ENCODE results near the gene ATP1A4. TPM values are rescaled to one million over a fixed set of nuclear protein-coding genes. Genes with fewer than 3 reads are reported as not detected.

The ATP1A4 gene
- total and polyA plus RNA-seq, 2 of the 8 experiments (the other 6 are each of a cell fraction or from before 2014, with no cell fraction given): 0.48 to 0.61 TPM

GRCh38 chr1:160177231-160177630 is 25.8 kb downstream of the ATP1A4 start:
- no peak overlapping the region for H2BK120ac ChIP-seq (replicated peaks; ENCODE audit: low read depth, low read length)
- TF ChIP-seq CEBPB (IDR thresholded peaks at IDR 0.05; ENCODE audit: low read depth, low read length): no peak
- TF ChIP-seq TAF1 (IDR thresholded peaks at IDR 0.05; ENCODE audit: low read depth, low read length): no peak
- no peak for TF ChIP-seq CREB1 (IDR thresholded peaks at IDR 0.05)
- no peak for TF ChIP-seq POU5F1 (IDR thresholded peaks at IDR 0.05; ENCODE audit: low read depth, low read length)
- no peak for TF ChIP-seq ATF3 (IDR thresholded peaks at IDR 0.05; ENCODE audit: insufficient read depth, low read depth, low read length)
- TF ChIP-seq KDM1A (IDR thresholded peaks at IDR 0.05; ENCODE audit: borderline replicate concordance, low read length): no peak
- no peak for TF ChIP-seq MAFK (IDR thresholded peaks at IDR 0.05; ENCODE audit: low read depth, low read length)
- TF ChIP-seq SIRT6 (IDR thresholded peaks at IDR 0.05; ENCODE audit: low read length): no peak
- no peak for TF ChIP-seq RFX5 (IDR thresholded peaks at IDR 0.05; ENCODE audit: borderline replicate concordance, low read depth, low read length)
- no peak for TF ChIP-seq RAD21 (IDR thresholded peaks at IDR 0.05 in 1 of 2, conservative IDR thresholded peaks at IDR 0.05 in 1 of 2; ENCODE audit: low read depth in 2 of 2, low read length in 2 of 2)
- TF ChIP-seq NRF1 (IDR thresholded peaks at IDR 0.05; ENCODE audit: low read depth, low read length): no peak
- TF ChIP-seq RXRA (IDR thresholded peaks at IDR 0.05; ENCODE audit: insufficient read depth, low read depth, low read length): no peak
- TF ChIP-seq MAX (IDR thresholded peaks at IDR 0.05): no peak
- TF ChIP-seq SAP30 (IDR thresholded peaks at IDR 0.05; ENCODE audit: insufficient read depth, insufficient replicate concordance, low read length): no peak

More at GRCh38 chr1:160177231-160177630, 25.8 kb downstream of the ATP1A4 start:
- H2BK12ac ChIP-seq (ENCODE audit: low read depth, low read length): no peak overlapping the region
- no peaks in the 10 kb centered on the region for H3K9me3 ChIP-seq (ENCODE audit: insufficient read depth in 2 of 2, low read depth in 1 of 2, low read length in 1 of 2)
- no peak overlapping the region for H3K4me2 ChIP-seq (ENCODE audit: insufficient read depth in 1 of 2, low read depth in 2 of 2, low read length in 2 of 2)
- no peak overlapping the region for H3K23ac ChIP-seq (ENCODE audit: insufficient read length)
- H2AFZ ChIP-seq (ENCODE audit: low read length): peak overlapping the region; percentile 70
- CTCF ChIA-PET (ENCODE audit: partially characterized antibody): interaction anchor here (0.8 to 1.1 kb wide), 4 partner anchors 9 to 43 kb away, joined by 3 to 6 read pairs (median 4); no protein-coding TSS in a partner anchor
- H3K23me2 ChIP-seq (ENCODE audit: low read depth, low read length): no peaks in the 10 kb centered on the region; the same call in 1 of the 2 replicates
- H3K18ac ChIP-seq (ENCODE audit: extremely low read depth, low read length): no peak overlapping the region
- peak overlapping the region; percentile 21; the same call in 1 of the 2 replicates for H2BK5ac ChIP-seq (ENCODE audit: low read depth, low read length)
- no peak overlapping the region for H2BK15ac ChIP-seq (ENCODE audit: low read length)
- no peak overlapping the region for H3K14ac ChIP-seq (ENCODE audit: insufficient read length)
- H3K56ac ChIP-seq (replicated peaks; ENCODE audit: insufficient read length, low read depth, low read length): no peak overlapping the region
- H3K27me3 ChIP-seq (replicated peaks in 1 of 4; ENCODE audit: control insufficient read depth in 3 of 4, extremely low read depth in 1 of 4, insufficient read depth in 3 of 4, low read length in 3 of 4): peaks cover 0 to 2% (median 0%) of the 10 kb centered on the region in 4 experiments; a peak in 1 of 7 replicates
- FAIRE-seq (no peak), DNase-seq (ENCODE audit: low read depth in 1 of 2, low spot score in 2 of 2) (no peak)
- no peak overlapping the region for H4K5ac ChIP-seq (ENCODE audit: insufficient read length, low read depth, low read length)
- H3K79me1 ChIP-seq (ENCODE audit: low read depth, low read length): no peaks in the 10 kb centered on the region
- H4K20me1 ChIP-seq (replicated peaks in 1 of 2; ENCODE audit: control insufficient read depth in 1 of 2, insufficient read depth in 2 of 2, low read length in 2 of 2): no peaks in the 10 kb centered on the region
- no peak overlapping the region for H3K9ac ChIP-seq (replicated peaks in 1 of 4; ENCODE audit: extremely low read depth in 1 of 4, low read depth in 3 of 4, low read length in 3 of 4)
- no peak overlapping the region for H2BK20ac ChIP-seq (ENCODE audit: low read length)
- H3K27ac ChIP-seq (ENCODE audit: low read depth, low read length): no peak overlapping the region
- 93% methylated on average over 2 of the region's 2 CpGs; no CpG with 5 or more reads in 1 of the 2 experiments for WGBS, 2 experiments (ENCODE audit: extremely low coverage in 1 of 2, insufficient coverage in 1 of 2, insufficient read length in 1 of 2, insufficient replicate concordance in 2 of 2, low coverage in 1 of 2, low lambda C conversion rate in 2 of 2, missing lambda C conversion rate in 1 of 2)
- no peak overlapping the region for H3K4ac ChIP-seq (replicated peaks; ENCODE audit: insufficient read length, low read depth, low read length)
- no peak overlapping the region for H2AK5ac ChIP-seq (ENCODE audit: low read depth, low read length)
- POLR2A ChIA-PET (ENCODE audit: partially characterized antibody): interaction anchor here (0.9 to 1.6 kb wide), 3 partner anchors 15 to 29 kb away, joined by 3 read pairs; no protein-coding TSS in a partner anchor
- H3K36me3 ChIP-seq (ENCODE audit: control insufficient read depth in 2 of 4, insufficient read depth in 4 of 4, low read length in 3 of 4): no peaks in the 10 kb centered on the region
- H4K8ac ChIP-seq (ENCODE audit: extremely low read depth, insufficient read depth, low read length): no peak overlapping the region
- no peak overlapping the region for H3K4me3 ChIP-seq (ENCODE audit: extremely low read depth in 1 of 4, insufficient read depth in 2 of 4, low read depth in 3 of 4, low read length in 4 of 4)
- peaks cover 0 to 11% (median 3%) of the 10 kb centered on the region in 4 experiments; a peak in 6 of 7 replicates for H3K4me1 ChIP-seq (replicated peaks in 1 of 4; ENCODE audit: control insufficient read depth in 3 of 4, insufficient read depth in 4 of 4, low read length in 3 of 4)
- H4K91ac ChIP-seq (replicated peaks; ENCODE audit: insufficient read length, low read length): no peak overlapping the region
- no peaks in the 10 kb centered on the region for H3K79me2 ChIP-seq (ENCODE audit: control insufficient read depth in 1 of 2, insufficient read depth in 2 of 2, low read length in 2 of 2)
